Stimulated activated CD4-positive, alpha-beta T cell treated with anti-CD3 and anti-CD28 coated beads, Interleukin-1b, Interleukin-23, amount 100 ng/mL, for 48 hours (primary cell): ENCODE results near the gene ARHGEF17.

Experiments used
- DNase-seq: peaks from one replicate; pipeline ENCODE4 v3.0.0-alpha.2; 2020

ARHGEF17 gene

DNA sequence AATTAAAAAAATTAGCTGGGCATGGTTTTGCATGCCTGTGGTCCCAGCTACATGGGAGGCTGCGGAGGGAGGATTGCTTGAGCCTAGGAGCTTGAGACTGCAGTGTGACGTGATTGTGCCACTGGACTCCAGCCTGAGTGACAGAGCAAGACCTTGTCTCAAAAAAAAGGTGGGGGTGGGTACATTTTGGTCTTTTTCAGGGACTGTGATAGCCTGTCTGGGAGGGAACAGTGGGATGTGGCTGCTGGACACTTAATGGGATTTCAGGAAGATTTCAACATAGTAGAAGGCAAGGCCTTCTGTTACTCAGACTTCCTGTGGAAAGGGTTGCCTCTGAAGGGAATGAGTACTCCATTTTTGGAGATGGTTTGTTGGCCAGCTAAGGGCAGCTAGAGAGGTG, 108.7 kb downstream of the ARHGEF17 start:
- DNase-seq, result no peak
